B cell (primary cell): Measurements from ENCODE around the gene RBM20. TPM values are rescaled to one million over a fixed set of nuclear protein-coding genes. Genes with fewer than 3 reads are reported as not detected.
"Not testable (repeated sequence)": the region's sequence is repeated elsewhere in the genome, so short reads cannot be mapped to it uniquely, and the experiment has no call there.

Source experiments
- ATAC-seq: fragments of 200-7000 bp; cut with Tn5 transposase; one replicate; pipeline ENCODE4 v1.10.0; 2021; ENCODE audit warnings: low read depth, mild to moderate bottlenecking, moderate number of reproducible peaks, moderate library complexity
- CTCF ChIA-PET: fragments of 350-600 bp; sonication (Branson Sonifier 250); formaldehyde crosslinking; loops from one replicate; lab custom pipeline; 2021; ENCODE audit warnings: antibody characterized with exemption, inconsistent platforms; lab: Charles Lee
- POLR2A ChIA-PET: fragments of 350-600 bp; sonication (Branson Sonifier 250); formaldehyde crosslinking; loops from one replicate; lab custom pipeline; 2021; ENCODE audit warnings: antibody characterized with exemption; lab: Charles Lee
- DNase-seq: peaks from one replicate; pipeline ENCODE4 v3.0.0; 2013
- H2AFZ ChIP-seq: 2 replicates; pipeline ENCODE4 v1.6.1; 2012; ENCODE audit warnings: mild to moderate bottlenecking, low read depth, low read length; ENCODE audit not compliant: insufficient read depth, poor library complexity, severe bottlenecking
- H3K27ac ChIP-seq, 2 donors: 1 replicate in 1 of 2; 2 replicates in 1 of 2; pipeline ENCODE4 v1.5.1; 2012 to 2013; ENCODE audit warnings: low read length in 2 of 2, mild to moderate bottlenecking in 2 of 2, moderate library complexity in 1 of 2
- H3K27me3 ChIP-seq, 4 experiments: fragments of 200-600 bp in 1 of 4; sonication (generic) in 1 of 4; replicated peaks in 1 of 4; 1 replicate in 2 of 4; 2 replicates in 2 of 4; pipeline versions ENCODE4 v1.6.1 to v1.7.0; 2013 to 2016; ENCODE audit warnings: low read length in 3 of 4, mild to moderate bottlenecking in 2 of 4, mixed read lengths in 1 of 4, moderate library complexity in 1 of 4; ENCODE audit not compliant: insufficient read depth in 4 of 4, control insufficient read depth in 3 of 4; ENCODE audit errors: control extremely low read depth in 1 of 4
- H3K36me3 ChIP-seq, 2 experiments: replicated peaks in 1 of 2; 1 replicate in 1 of 2; 2 replicates in 1 of 2; pipeline versions ENCODE4 v1.6.1 to v1.7.1; 2013; ENCODE audit warnings: low read length in 1 of 2; ENCODE audit not compliant: insufficient read depth in 2 of 2, control insufficient read depth in 1 of 2; ENCODE audit errors: control extremely low read depth in 1 of 2, extremely low read depth in 1 of 2
- H3K4me1 ChIP-seq, 2 donors: fragments of 200-600 bp in 1 of 2; sonication (generic) in 1 of 2; 1 replicate in 1 of 2; 2 replicates in 1 of 2; pipeline versions ENCODE4 v1.5.1 to v1.6.1; 2013 to 2017; ENCODE audit warnings: low read length in 2 of 2; ENCODE audit not compliant: control insufficient read depth in 2 of 2, insufficient read depth in 2 of 2
- H3K4me2 ChIP-seq: replicated peaks from 2 replicates; pipeline ENCODE3; 2012; ENCODE audit warnings: mild to moderate bottlenecking, low read depth, low read length; ENCODE audit not compliant: poor library complexity, severe bottlenecking
- H3K4me3 ChIP-seq, 5 experiments: fragments of 200-600 bp in 1 of 5; sonication (generic) in 1 of 5; 1 replicate in 3 of 5; 2 replicates in 2 of 5; pipeline versions ENCODE4 v1.5.1 to v1.7.0; 2011 to 2016; ENCODE audit warnings: low read length in 4 of 5, mild to moderate bottlenecking in 4 of 5, low read depth in 2 of 5, control low read depth in 1 of 5, moderate library complexity in 1 of 5; ENCODE audit not compliant: insufficient read depth in 1 of 5; ENCODE audit errors: control extremely low read depth in 1 of 5, extremely low read depth in 1 of 5
- H3K79me2 ChIP-seq: fragments of 200-600 bp; sonication (generic); one replicate; pipeline ENCODE4 v1.6.0; 2016; ENCODE audit warnings: low read length; ENCODE audit not compliant: control insufficient read depth, insufficient read depth
- H3K9ac ChIP-seq: fragments of 200-600 bp; sonication (generic); 2 replicates; pipeline ENCODE4 v1.6.1; 2017; ENCODE audit warnings: mild to moderate bottlenecking, low read length, moderate library complexity
- H3K9me3 ChIP-seq, 3 donors: one replicate each; pipeline versions ENCODE4 v1.6.1 to v1.7.1; 2013; ENCODE audit warnings: low read length in 2 of 3; ENCODE audit not compliant: control insufficient read depth in 2 of 3, insufficient read depth in 1 of 3; ENCODE audit errors: control extremely low read depth in 1 of 3
- H4K20me1 ChIP-seq: 2 replicates; pipeline ENCODE4 v1.6.0; 2012; ENCODE audit warnings: mild to moderate bottlenecking, low read length; ENCODE audit not compliant: insufficient read depth, control insufficient read depth, poor library complexity, severe bottlenecking
- H3K27ac Mint-ChIP-seq: one replicate; pipeline ENCODE4 v1.8.0; 2021; ENCODE audit warnings: mixed read lengths
- H3K27me3 Mint-ChIP-seq: one replicate; pipeline ENCODE4 v1.8.0; 2021; ENCODE audit warnings: mixed read lengths
- H3K4me1 Mint-ChIP-seq: one replicate; pipeline ENCODE4 v1.8.0; 2021; ENCODE audit warnings: mixed read lengths
- H3K4me3 Mint-ChIP-seq: one replicate; pipeline ENCODE4 v1.8.0; 2021; ENCODE audit warnings: mixed read lengths
- H3K9me3 Mint-ChIP-seq: one replicate; pipeline ENCODE4 v1.8.0; 2022; ENCODE audit warnings: mixed read lengths; ENCODE audit not compliant: insufficient read depth
- CTCF ChIP-seq: fragments of 200-600 bp; IDR thresholded peaks from one replicate; pipeline ENCODE4 v1.8.0; 2022; ENCODE audit warnings: antibody characterized with exemption, mild to moderate bottlenecking
- EZH2 ChIP-seq: IDR thresholded peaks from 2 replicates; pipeline ENCODE4 v1.6.1; 2012; ENCODE audit warnings: borderline replicate concordance, low read depth, mild to moderate bottlenecking, moderate library complexity, low read length; ENCODE audit not compliant: insufficient read depth, poor library complexity, severe bottlenecking
- WGBS: methylation state at CpG from one replicate; pipeline ENCODE4 v1.1.5; 2013; ENCODE audit warnings: missing lambda C conversion rate; ENCODE audit not compliant: insufficient coverage; 5-methylcytosine and 5-hydroxymethylcytosine counted together
- intact Hi-C: fragments of 100-400 bp; cut with micrococcal nuclease; formaldehyde crosslinking; loops from one replicate; pipeline ENCODE4 v1.10.0; 2022
- polyA plus RNA-seq: library from polyadenylated mRNA; depleted of rRNA; stranded (reverse); fragments of >200 nt; gene quantifications from 2 replicates; pipeline ENCODE4 v1.2.3, GENCODE V29; 2012
- total RNA-seq, 2 donors: library from RNA; stranded (reverse); fragments of 120-200 nt in 1 of 2; gene quantifications; 1 replicate in 1 of 2; 2 replicates in 1 of 2; pipeline versions ENCODE4 v1.2.3 to v1.2.4, GENCODE V29; 2013 to 2022

Gene RBM20
- total and polyA plus RNA-seq, 2 donors (not counting 1 experiment from before 2014, with no cell fraction given): not detected

GRCh38 chr10:110638319-110638718, 5.8 kb upstream of the RBM20 start:
- Mint-ChIP-seq H3K4me3 (no peak overlapping the region), H3K4me1 (peaks cover 18% of the 10 kb centered on the region), H3K27me3 (peaks cover 56% of the 10 kb centered on the region), H3K9me3 (no peaks in the 10 kb centered on the region), H3K27ac (no peak overlapping the region)
- 100% methylated on average over 1 of the region's 3 CpGs for WGBS
- Histone ChIP-seq H3K27ac (no peak overlapping the region), H3K4me3 (no peak overlapping the region), H3K9ac (no peak overlapping the region), H4K20me1 (no peaks in the 10 kb centered on the region), H3K79me2 (no peaks in the 10 kb centered on the region), H3K36me3 (no peaks in the 10 kb centered on the region), H2AFZ (no peak overlapping the region), H3K4me2 (no peak overlapping the region), H3K4me1 (peaks cover 9 to 12% of the 10 kb centered on the region in 2 donors), H3K9me3 (peaks cover 0 to 5% (median 0%) of the 10 kb centered on the region in 3 donors), H3K27me3 (peaks cover 0 to 47% (median 27%) of the 10 kb centered on the region in 4 experiments)
- ChIA-PET CTCF (no interaction called here), POLR2A (no interaction called here)
- DNase-seq (no peak), ATAC-seq (no peak)
- intact Hi-C loops: no loop called here
- TF ChIP-seq EZH2 (no peak), CTCF (no peak)

- H3K27ac Mint-ChIP-seq, H4K20me1 ChIP-seq, CTCF ChIA-PET, H3K36me3 ChIP-seq, ATAC-seq, POLR2A ChIA-PET, H3K4me3 ChIP-seq, intact Hi-C loops, DNase-seq, H3K9ac ChIP-seq, H3K9me3 Mint-ChIP-seq, H3K27ac ChIP-seq, H3K9me3 ChIP-seq, H3K4me3 Mint-ChIP-seq, H2AFZ ChIP-seq, H3K4me2 ChIP-seq, H3K79me2 ChIP-seq: not testable (repeated sequence)
- Mint-ChIP-seq H3K4me1 (peaks cover 22% of the 10 kb centered on the region), H3K27me3 (peaks cover 58% of the 10 kb centered on the region)
- no CpG with 5 or more reads among the region's 6 CpGs for WGBS
- H3K27me3 ChIP-seq: peaks cover 0 to 54% (median 28%) of the 10 kb centered on the region in 4 experiments
- H3K4me1 ChIP-seq: peaks cover 12 to 18% of the 10 kb centered on the region in 2 donors
Measured at GRCh38 chr10:110639046-110639445, 5.1 kb upstream of the RBM20 start.

GRCh38 chr10:110639858-110640257, 4.3 kb upstream of the RBM20 start:
- H2AFZ ChIP-seq, ATAC-seq, H3K27ac Mint-ChIP-seq, intact Hi-C loops, CTCF ChIA-PET, H3K27ac ChIP-seq, H3K36me3 ChIP-seq, H3K79me2 ChIP-seq, DNase-seq, POLR2A ChIA-PET, H4K20me1 ChIP-seq, H3K9ac ChIP-seq, H3K4me3 Mint-ChIP-seq, H3K4me2 ChIP-seq, H3K9me3 ChIP-seq, H3K4me3 ChIP-seq, H3K9me3 Mint-ChIP-seq: not testable (repeated sequence)
- H3K27me3 Mint-ChIP-seq: peaks cover 60% of the 10 kb centered on the region
- Histone ChIP-seq H3K27me3 (peaks cover 0 to 58% (median 31%) of the 10 kb centered on the region in 4 experiments), H3K4me1 (peaks cover 18 to 26% of the 10 kb centered on the region in 2 donors)
- 100% methylated on average over 1 of the region's 6 CpGs for WGBS
- peaks cover 25% of the 10 kb centered on the region for H3K4me1 Mint-ChIP-seq
